Fibroblast of lung (primary cell): ENCODE data around the gene SHQ1.

Experiments
- EZH2 ChIP-seq: IDR thresholded peaks from 2 replicates; pipeline ENCODE4 v1.5.1; 2012; ENCODE audit warnings: low read length, control low read depth, mild to moderate bottlenecking; ENCODE audit errors: missing control alignments
- TF ChIP-seq, protein P1 (sequence below), 2 donors: IDR thresholded peaks in 1 of 2; conservative IDR thresholded peaks in 1 of 2; 1 replicate in 1 of 2; 2 replicates in 1 of 2; pipeline ENCODE4 v1.5.1; 2011 to 2012; ENCODE audit warnings: low read length in 2 of 2, control low read depth in 1 of 2, inconsistent platforms in 1 of 2, low read depth in 1 of 2, mild to moderate bottlenecking in 1 of 2

GRCh38 chr3:72887343-72887704 lies 39.1 kb upstream of the SHQ1 start:
- TF ChIP-seq, protein P1, sequence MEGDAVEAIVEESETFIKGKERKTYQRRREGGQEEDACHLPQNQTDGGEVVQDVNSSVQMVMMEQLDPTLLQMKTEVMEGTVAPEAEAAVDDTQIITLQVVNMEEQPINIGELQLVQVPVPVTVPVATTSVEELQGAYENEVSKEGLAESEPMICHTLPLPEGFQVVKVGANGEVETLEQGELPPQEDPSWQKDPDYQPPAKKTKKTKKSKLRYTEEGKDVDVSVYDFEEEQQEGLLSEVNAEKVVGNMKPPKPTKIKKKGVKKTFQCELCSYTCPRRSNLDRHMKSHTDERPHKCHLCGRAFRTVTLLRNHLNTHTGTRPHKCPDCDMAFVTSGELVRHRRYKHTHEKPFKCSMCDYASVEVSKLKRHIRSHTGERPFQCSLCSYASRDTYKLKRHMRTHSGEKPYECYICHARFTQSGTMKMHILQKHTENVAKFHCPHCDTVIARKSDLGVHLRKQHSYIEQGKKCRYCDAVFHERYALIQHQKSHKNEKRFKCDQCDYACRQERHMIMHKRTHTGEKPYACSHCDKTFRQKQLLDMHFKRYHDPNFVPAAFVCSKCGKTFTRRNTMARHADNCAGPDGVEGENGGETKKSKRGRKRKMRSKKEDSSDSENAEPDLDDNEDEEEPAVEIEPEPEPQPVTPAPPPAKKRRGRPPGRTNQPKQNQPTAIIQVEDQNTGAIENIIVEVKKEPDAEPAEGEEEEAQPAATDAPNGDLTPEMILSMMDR (conservative IDR thresholded peaks at IDR 0.05 in 1 of 2, IDR thresholded peaks at IDR 0.05 in 1 of 2; ENCODE audit: low read depth in 1 of 2, low read length in 2 of 2) = no peak
- no peak for TF ChIP-seq EZH2
